Measurements from ENCODE around the gene CEP70. TPM values are rescaled to one million over a fixed set of nuclear protein-coding genes. Genes with fewer than 3 reads are reported as not detected.

Gene CEP70
- total and polyA plus RNA-seq, 8 donors, result 13.6 to 44.0 (median 22.8) TPM

GRCh38 chr3:138549179-138549977 lies 44.7 kb downstream of the CEP70 start:
- FAIRE-seq (no peak), DNase-seq (no peak), ATAC-seq (no peak)
- H3K4me1 ChIP-seq, result no peaks in the 10 kb centered on the region
- H3K36me3 ChIP-seq, result peaks cover 0 to 28% (median 8%) of the 10 kb centered on the region in 3 donors
- TF ChIP-seq CTCF (IDR thresholded peaks at IDR 0.05), result no peak
- no peaks in the 10 kb centered on the region for H3K27me3 ChIP-seq
- H3K9me3 ChIP-seq, result no peaks in the 10 kb centered on the region
- intact Hi-C loops (cut with DNase I), result loop anchor here in 1 of 3 donors (10.0 kb wide), 1 partner anchor 65 kb away; no protein-coding TSS in a partner anchor
- 94 to 95% methylated on average over 14 of the region's 14 CpGs for WGBS, 2 donors
- H3K27ac ChIP-seq, result no peak overlapping the region
- H3K4me3 ChIP-seq, result no peak overlapping the region

GRCh38 chr3:138547342-138547975 lies 46.6 kb downstream of the CEP70 start:
- peaks cover 0 to 30% (median 14%) of the 10 kb centered on the region in 3 donors for H3K36me3 ChIP-seq
- H3K27me3 ChIP-seq, result no peaks in the 10 kb centered on the region
- H3K27ac ChIP-seq, result no peak overlapping the region
- intact Hi-C loops (cut with DNase I), result loop anchor here in 1 of 3 donors (10.0 kb wide), 1 partner anchor 63 kb away; no protein-coding TSS in a partner anchor
- 98% methylated on average over 2 of the region's 2 CpGs for WGBS, 2 donors
- ATAC-seq (no peak), FAIRE-seq (no peak), DNase-seq (no peak)
- H3K4me3 ChIP-seq, result no peak overlapping the region
- H3K9me3 ChIP-seq, result no peaks in the 10 kb centered on the region
- H3K4me1 ChIP-seq, result no peaks in the 10 kb centered on the region
- TF ChIP-seq CTCF (IDR thresholded peaks at IDR 0.05), result no peak

- Histone ChIP-seq H3K27ac (no peak overlapping the region), H3K4me3 (no peak overlapping the region), H3K9me3 (no peaks in the 10 kb centered on the region), H3K27me3 (no peaks in the 10 kb centered on the region), H3K36me3 (peaks cover 0 to 43% (median 21%) of the 10 kb centered on the region in 3 donors), H3K4me1 (no peaks in the 10 kb centered on the region)
- TF ChIP-seq CTCF (IDR thresholded peaks at IDR 0.05), result no peak
- 96 to 98% methylated on average over 1 of the region's 1 CpG for WGBS, 2 donors
- DNase-seq, result no peak
- FAIRE-seq, result no peak
- ATAC-seq, result no peak
- intact Hi-C loops (cut with DNase I), result loop anchor here in 1 of 3 donors (10.0 kb wide), 1 partner anchor 60 kb away; no protein-coding TSS in a partner anchor
Measured at GRCh38 chr3:138544546-138544945, 49.5 kb downstream of the CEP70 start.

GRCh38 chr3:138542977-138543376 lies 51.1 kb downstream of the CEP70 start:
- Histone ChIP-seq H3K9me3 (no peaks in the 10 kb centered on the region), H3K27me3 (no peaks in the 10 kb centered on the region), H3K36me3 (peaks cover 0 to 32% (median 21%) of the 10 kb centered on the region in 3 donors), H3K4me3 (no peak overlapping the region), H3K27ac (no peak overlapping the region), H3K4me1 (no peaks in the 10 kb centered on the region)
- 98 to 99% methylated on average over 5 of the region's 5 CpGs for WGBS, 2 donors
- no peak for ATAC-seq
- TF ChIP-seq CTCF (IDR thresholded peaks at IDR 0.05), result no peak
- FAIRE-seq, result no peak
- no peak for DNase-seq
- intact Hi-C loops (cut with DNase I), result loop anchor here in 1 of 3 donors (10.0 kb wide), 1 partner anchor 58 kb away; no protein-coding TSS in a partner anchor

All from pancreas (tissue), 10 donors.